Measurements from ENCODE around the gene HES3.

The HES3 gene

DNA sequence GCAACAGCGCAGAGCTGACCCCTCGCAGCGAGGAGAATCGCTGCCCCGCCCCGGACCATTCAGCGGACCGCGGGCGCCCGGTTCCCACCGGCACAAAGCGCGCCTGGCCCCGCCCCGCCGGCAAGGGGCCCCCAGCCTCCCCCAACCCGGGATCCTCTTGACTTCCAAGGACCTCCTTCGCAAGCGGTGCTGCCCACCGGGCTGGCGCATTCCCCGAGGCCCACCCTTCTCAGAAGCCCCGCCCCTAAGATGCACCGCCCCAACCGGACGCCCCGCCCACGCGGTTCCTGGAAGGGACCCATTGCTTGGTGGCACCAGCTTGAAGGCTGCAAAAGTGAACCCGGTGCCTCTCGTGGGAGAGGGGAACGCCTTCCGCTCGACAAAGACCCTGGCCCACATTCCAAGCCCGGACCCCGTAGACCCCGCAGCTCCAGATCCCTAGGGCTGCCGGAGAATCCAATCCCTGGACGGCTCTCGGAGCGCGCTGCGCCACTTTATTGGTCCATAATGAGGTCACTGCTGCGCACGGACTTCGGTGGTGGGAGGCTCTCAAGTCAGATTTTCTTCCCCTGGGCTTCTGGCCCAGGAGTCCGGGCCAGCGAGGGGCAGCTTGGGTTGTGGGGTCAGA, 2.0 kb downstream of the HES3 start:
- H3K4me1 ChIP-seq (ENCODE audit: control insufficient read depth in 1 of 2, insufficient read depth in 1 of 2, low read depth in 1 of 2, low read length in 1 of 2), result peaks cover 0 to 10% of the 10 kb centered on the region in 2 experiments

DNA sequence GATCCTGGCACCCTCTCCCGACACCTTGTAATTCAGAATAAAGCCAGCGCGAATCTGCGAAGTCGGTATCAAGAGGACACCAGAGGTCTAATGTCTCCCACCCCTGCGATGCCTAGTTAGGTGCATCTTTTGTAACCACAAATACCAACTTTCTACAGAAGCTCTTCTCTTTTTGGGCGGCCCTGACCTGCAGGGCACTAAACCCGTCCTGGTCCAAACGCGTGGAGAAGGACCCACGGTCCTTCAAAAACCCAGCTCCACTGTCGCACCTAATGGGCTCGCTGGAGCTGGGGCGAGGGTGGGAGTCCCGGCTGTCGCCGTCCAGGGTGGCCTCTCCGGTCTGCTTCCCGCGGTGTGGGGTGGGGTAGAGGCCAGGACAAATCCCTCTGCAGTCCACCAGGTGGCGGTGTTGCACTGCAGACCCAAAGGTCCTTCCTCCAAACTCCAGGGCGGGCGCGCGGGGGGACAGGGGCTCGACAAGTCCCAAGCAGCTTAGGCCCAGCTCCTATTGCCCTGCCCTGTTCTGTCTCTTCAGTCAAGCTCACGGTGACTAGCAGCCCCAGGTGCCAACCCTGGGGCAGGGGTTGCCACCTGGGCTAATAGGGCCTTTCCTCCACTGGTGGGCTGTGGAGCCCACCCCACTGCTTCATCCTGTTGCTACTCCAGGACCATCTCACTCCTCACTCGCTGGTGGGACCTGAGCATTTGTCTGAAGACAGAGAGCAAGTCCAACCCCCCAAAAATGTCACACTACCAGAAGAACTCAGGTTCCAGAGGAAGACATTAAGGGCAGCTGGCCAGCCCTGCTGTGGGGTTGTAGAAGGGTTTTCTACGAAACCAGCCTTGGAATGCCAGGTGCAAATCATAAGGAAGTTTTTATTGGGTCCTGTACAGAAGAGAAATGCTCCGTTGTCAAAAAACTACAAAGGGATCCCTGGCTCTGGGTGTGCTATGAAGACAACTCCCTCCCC, 2.8 kb downstream of the HES3 start:
- TF ChIP-seq, protein P1, sequence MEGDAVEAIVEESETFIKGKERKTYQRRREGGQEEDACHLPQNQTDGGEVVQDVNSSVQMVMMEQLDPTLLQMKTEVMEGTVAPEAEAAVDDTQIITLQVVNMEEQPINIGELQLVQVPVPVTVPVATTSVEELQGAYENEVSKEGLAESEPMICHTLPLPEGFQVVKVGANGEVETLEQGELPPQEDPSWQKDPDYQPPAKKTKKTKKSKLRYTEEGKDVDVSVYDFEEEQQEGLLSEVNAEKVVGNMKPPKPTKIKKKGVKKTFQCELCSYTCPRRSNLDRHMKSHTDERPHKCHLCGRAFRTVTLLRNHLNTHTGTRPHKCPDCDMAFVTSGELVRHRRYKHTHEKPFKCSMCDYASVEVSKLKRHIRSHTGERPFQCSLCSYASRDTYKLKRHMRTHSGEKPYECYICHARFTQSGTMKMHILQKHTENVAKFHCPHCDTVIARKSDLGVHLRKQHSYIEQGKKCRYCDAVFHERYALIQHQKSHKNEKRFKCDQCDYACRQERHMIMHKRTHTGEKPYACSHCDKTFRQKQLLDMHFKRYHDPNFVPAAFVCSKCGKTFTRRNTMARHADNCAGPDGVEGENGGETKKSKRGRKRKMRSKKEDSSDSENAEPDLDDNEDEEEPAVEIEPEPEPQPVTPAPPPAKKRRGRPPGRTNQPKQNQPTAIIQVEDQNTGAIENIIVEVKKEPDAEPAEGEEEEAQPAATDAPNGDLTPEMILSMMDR (IDR thresholded peaks at IDR 0.05), result peak; percentile 86
- peaks cover 100% of the 10 kb centered on the region for H3K27me3 ChIP-seq
- no peaks in the 10 kb centered on the region for H3K36me3 ChIP-seq
- H3K9me3 ChIP-seq, result no peaks in the 10 kb centered on the region
- no peak overlapping the region for H3K4me3 ChIP-seq (ENCODE audit: low read depth in 1 of 2, low read length in 1 of 2)
- no peak overlapping the region for H3K27ac ChIP-seq
- H3K4me1 ChIP-seq (ENCODE audit: control insufficient read depth in 1 of 2, insufficient read depth in 1 of 2, low read depth in 1 of 2, low read length in 1 of 2), result peaks cover 0 to 10% of the 10 kb centered on the region in 2 experiments

More for the DNA sequence above, 2.0 kb downstream of the HES3 start:
- no peaks in the 10 kb centered on the region for H3K9me3 ChIP-seq
- H3K36me3 ChIP-seq, result no peaks in the 10 kb centered on the region
- peaks cover 100% of the 10 kb centered on the region for H3K27me3 ChIP-seq
- H3K27ac ChIP-seq, result no peak overlapping the region
- TF ChIP-seq, protein P1 (IDR thresholded peaks at IDR 0.05), result no peak
- H3K4me3 ChIP-seq (ENCODE audit: low read depth in 1 of 2, low read length in 1 of 2), result no peak overlapping the region

GRCh38 chr1:6247651-6248050, 3.7 kb downstream of the HES3 start:
- Histone ChIP-seq H3K4me3 (ENCODE audit: low read depth in 1 of 2, low read length in 1 of 2) (no peak overlapping the region), H3K9me3 (no peaks in the 10 kb centered on the region), H3K27me3 (peaks cover 100% of the 10 kb centered on the region), H3K36me3 (no peaks in the 10 kb centered on the region), H3K4me1 (ENCODE audit: control insufficient read depth in 1 of 2, insufficient read depth in 1 of 2, low read depth in 1 of 2, low read length in 1 of 2) (peaks cover 0 to 10% of the 10 kb centered on the region in 2 experiments), H3K27ac (no peak overlapping the region)
- TF ChIP-seq, protein P1 (IDR thresholded peaks at IDR 0.05), result no peak

DNA sequence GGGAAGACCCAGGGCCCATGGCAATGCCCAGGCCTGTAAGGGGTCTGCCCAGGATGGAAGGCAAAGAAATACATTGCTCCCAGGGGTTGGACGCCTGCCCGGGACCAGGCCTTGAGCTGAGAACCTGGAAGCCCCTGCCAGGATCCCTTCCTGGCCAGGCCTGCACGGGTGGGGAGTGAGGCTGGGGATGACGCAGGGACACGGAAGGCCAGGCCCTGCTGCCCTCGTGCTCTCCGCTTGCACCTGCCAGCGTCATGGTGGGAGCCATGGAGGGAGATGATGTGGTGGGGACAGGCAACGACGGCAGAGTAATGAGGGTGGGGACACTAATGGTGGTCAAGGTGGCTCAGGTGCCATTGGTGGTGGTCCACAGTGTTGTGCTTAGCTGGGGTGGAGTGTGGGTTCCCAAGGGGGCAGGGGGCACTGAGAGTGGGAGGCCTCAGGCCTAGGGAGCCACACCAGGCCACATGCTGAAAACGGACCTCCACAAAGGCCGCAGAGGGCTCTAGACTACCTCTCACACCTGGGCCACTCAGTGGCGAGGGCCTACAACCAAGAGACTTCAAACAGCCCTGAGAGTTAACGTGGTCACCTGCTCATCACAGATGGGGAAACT, 4.3 kb downstream of the HES3 start:
- Histone ChIP-seq H3K9me3 (no peaks in the 10 kb centered on the region), H3K4me1 (ENCODE audit: control insufficient read depth in 1 of 2, insufficient read depth in 1 of 2, low read depth in 1 of 2, low read length in 1 of 2) (peaks cover 0 to 10% of the 10 kb centered on the region in 2 experiments), H3K36me3 (no peaks in the 10 kb centered on the region), H3K4me3 (ENCODE audit: low read depth in 1 of 2, low read length in 1 of 2) (no peak overlapping the region), H3K27me3 (peaks cover 96% of the 10 kb centered on the region), H3K27ac (no peak overlapping the region)
- TF ChIP-seq, protein P1 (IDR thresholded peaks at IDR 0.05), result no peak

DNA sequence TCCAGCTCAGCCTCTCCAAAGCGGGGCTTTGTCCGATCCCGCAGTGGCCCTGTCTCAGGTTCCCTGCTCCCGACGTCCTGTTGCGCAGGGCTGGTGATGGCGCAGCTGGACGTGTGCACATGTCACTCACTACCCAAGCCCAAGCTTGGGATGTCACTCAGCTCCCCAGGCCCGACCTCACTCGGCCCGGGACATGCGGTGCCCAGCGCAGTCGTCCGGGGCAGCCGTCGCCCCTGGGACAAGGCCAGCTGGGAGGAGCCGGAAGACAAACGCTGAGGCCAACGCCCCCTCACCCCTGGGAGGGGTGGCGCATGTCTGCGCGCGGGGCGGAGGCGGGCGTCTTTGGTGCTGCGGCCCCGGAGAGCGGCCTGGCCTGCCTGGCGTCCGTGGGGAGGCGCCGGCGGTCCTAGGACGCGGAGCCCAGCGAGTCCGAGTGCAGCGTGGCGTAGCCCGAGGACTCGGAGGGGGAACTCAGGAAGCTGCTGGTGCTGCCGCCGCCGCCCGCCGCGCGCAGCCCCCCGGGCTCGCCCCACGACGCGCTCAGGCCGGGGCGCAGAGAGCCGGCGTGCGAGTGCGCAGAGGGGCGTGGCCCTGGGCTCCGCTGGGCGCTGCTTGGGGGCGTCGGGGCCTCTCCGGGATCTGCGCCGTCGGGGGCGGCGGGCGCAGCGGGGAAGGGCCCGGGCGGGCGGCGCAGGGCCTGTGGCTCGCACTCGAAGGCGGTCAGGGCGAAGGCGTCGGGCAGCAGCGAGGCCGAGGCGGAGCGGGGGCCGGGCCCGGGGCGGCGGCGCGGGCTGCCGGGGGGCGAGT, 5.2 kb downstream of the HES3 start:
- H3K27ac ChIP-seq, result no peak overlapping the region
- H3K36me3 ChIP-seq, result no peaks in the 10 kb centered on the region
- H3K4me1 ChIP-seq (ENCODE audit: control insufficient read depth in 1 of 2, insufficient read depth in 1 of 2, low read depth in 1 of 2, low read length in 1 of 2), result peaks cover 0 to 10% of the 10 kb centered on the region in 2 experiments
- H3K27me3 ChIP-seq, result peaks cover 87% of the 10 kb centered on the region
- no peaks in the 10 kb centered on the region for H3K9me3 ChIP-seq
- H3K4me3 ChIP-seq (ENCODE audit: low read depth in 1 of 2, low read length in 1 of 2), result no peak overlapping the region
- TF ChIP-seq, protein P1 (IDR thresholded peaks at IDR 0.05), result no peak
